Ascending aorta (tissue), 2 donors: Measurements from ENCODE around the gene IRF5. TPM values are rescaled to one million over a fixed set of nuclear protein-coding genes. Genes with fewer than 3 reads are reported as not detected.

Experiments
- DNase-seq, 2 donors: peaks; one replicate each; pipeline ENCODE4 v3.0.0-alpha.2; 2019; ENCODE audit warnings: low spot score in 2 of 2
- H3K27ac ChIP-seq, 2 donors: fragments of 200-600 bp; sonication (generic); one replicate each; pipeline ENCODE4 v1.5.1; 2016 to 2017; ENCODE audit warnings: mild to moderate bottlenecking in 1 of 2
- H3K27me3 ChIP-seq: fragments of 200-600 bp; sonication (generic); one replicate; pipeline ENCODE4 v1.5.1; 2017
- H3K36me3 ChIP-seq, 2 donors: fragments of 200-600 bp; sonication (generic); one replicate each; pipeline ENCODE4 v1.5.1; 2016
- H3K4me1 ChIP-seq, 2 donors: fragments of 200-600 bp; sonication (generic); one replicate each; pipeline ENCODE4 v1.5.1; 2016 to 2017; ENCODE audit warnings: mild to moderate bottlenecking in 1 of 2
- H3K4me3 ChIP-seq, 2 donors: fragments of 200-600 bp; sonication (generic); one replicate each; pipeline ENCODE4 v1.5.1; 2016 to 2017; ENCODE audit warnings: mild to moderate bottlenecking in 1 of 2
- H3K9me3 ChIP-seq, 2 donors: fragments of 200-600 bp; sonication (generic); one replicate each; pipeline ENCODE4 v1.5.1; 2016
- intact Hi-C: fragments of 100-400 bp; cut with DNase I; formaldehyde crosslinking; loops from one replicate; pipeline ENCODE4 v1.15.1; 2023
- total RNA-seq: library from RNA; depleted of rRNA; stranded (reverse); fragments of >200 nt; gene quantifications from one replicate; pipeline ENCODE4 v1.1.0, GENCODE V29; 2016
- TF ChIP-seq, protein P1 (sequence below), 3 experiments: fragments of 200-600 bp in 2 of 3; fragments of 450-650 bp in 1 of 3; sonication (generic) in 2 of 3; IDR thresholded peaks; one replicate each; pipeline ENCODE4 v1.5.1; 2016 to 2019; ENCODE audit warnings: antibody characterized with exemption in 3 of 3, mild to moderate bottlenecking in 1 of 3, moderate library complexity in 1 of 3

The IRF5 gene
- total RNA-seq, 1 donor from 2014 or later, result not detected

GRCh38 chr7:128947854-128948253, 10.1 kb downstream of the IRF5 start:
- Histone ChIP-seq H3K36me3 (peaks cover 8 to 10% of the 10 kb centered on the region in 2 donors), H3K4me1 (no peaks in the 10 kb centered on the region), H3K27me3 (no peaks in the 10 kb centered on the region), H3K9me3 (no peaks in the 10 kb centered on the region), H3K27ac (no peak overlapping the region), H3K4me3 (no peak overlapping the region)
- no peak for DNase-seq
- TF ChIP-seq, protein P1, sequence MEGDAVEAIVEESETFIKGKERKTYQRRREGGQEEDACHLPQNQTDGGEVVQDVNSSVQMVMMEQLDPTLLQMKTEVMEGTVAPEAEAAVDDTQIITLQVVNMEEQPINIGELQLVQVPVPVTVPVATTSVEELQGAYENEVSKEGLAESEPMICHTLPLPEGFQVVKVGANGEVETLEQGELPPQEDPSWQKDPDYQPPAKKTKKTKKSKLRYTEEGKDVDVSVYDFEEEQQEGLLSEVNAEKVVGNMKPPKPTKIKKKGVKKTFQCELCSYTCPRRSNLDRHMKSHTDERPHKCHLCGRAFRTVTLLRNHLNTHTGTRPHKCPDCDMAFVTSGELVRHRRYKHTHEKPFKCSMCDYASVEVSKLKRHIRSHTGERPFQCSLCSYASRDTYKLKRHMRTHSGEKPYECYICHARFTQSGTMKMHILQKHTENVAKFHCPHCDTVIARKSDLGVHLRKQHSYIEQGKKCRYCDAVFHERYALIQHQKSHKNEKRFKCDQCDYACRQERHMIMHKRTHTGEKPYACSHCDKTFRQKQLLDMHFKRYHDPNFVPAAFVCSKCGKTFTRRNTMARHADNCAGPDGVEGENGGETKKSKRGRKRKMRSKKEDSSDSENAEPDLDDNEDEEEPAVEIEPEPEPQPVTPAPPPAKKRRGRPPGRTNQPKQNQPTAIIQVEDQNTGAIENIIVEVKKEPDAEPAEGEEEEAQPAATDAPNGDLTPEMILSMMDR (IDR thresholded peaks at IDR 0.05), result no peak
- intact Hi-C loops, result no loop called here

DNA sequence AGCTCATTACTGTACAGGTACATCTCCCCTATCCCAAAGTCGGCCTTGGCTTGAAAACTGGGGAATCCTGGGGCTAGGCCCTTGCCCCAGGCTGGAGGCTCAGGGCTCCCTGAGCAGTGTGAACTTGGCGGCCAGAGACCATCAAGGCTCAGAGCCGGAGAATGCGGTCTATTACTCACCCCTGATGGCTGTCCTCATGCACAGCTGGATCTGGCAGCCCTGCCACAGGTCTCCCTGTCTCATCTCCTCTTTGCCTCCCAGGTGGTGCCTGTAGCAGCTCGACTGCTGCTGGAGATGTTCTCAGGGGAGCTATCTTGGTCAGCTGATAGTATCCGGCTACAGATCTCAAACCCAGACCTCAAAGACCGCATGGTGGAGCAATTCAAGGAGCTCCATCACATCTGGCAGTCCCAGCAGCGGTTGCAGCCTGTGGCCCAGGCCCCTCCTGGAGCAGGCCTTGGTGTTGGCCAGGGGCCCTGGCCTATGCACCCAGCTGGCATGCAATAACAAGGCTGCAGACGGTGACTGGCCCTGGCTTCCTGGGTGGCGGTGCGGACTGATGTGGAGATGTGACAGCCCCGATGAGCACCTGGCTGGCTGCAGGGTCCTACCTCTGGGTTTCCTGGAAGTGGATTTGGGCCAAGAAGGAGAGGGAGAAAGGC, 10.7 kb downstream of the IRF5 start:
- Histone ChIP-seq H3K27ac (no peak overlapping the region), H3K9me3 (no peaks in the 10 kb centered on the region), H3K4me3 (no peak overlapping the region), H3K36me3 (peaks cover 12 to 14% of the 10 kb centered on the region in 2 donors), H3K27me3 (no peaks in the 10 kb centered on the region), H3K4me1 (no peaks in the 10 kb centered on the region)
- TF ChIP-seq, protein P1 (IDR thresholded peaks at IDR 0.05), result no peak
- intact Hi-C loops, result no loop called here
- no peak for DNase-seq

DNA sequence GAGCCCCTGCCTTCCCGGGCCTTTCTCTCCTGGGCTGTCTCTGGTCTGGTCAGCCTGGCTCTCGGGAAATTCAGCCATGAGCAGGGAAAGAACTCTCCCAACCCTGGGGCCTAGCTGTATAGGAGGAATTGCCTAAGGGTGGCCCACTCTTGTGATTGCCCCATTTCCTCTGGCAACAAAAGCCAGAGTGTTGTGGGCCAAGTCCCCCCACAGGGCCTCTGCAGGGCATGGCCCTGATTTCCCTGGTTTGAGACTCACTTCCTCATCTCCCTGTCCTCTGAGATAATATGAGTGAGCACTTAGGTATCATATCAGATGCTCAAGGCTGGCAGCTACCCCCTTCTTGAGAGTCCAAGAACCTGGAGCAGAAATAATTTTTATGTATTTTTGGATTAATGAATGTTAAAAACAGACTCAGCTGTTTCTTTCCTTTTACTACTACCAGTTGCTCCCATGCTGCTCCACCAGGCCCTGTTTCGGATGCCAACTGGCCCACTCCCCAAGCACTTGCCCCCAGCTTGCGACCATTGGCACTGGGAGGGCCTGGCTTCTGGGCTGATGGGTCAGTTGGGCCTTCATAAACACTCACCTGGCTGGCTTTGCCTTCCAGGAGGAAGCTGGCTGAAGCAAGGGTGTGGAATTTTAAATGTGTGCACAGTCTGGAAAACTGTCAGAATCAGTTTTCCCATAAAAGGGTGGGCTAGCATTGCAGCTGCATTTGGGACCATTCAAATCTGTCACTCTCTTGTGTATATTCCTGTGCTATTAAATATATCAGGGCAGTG, 11.4 kb downstream of the IRF5 start:
- H3K36me3 ChIP-seq, result peaks cover 14 to 19% of the 10 kb centered on the region in 2 donors
- intact Hi-C loops, result no loop called here
- no peak overlapping the region for H3K4me3 ChIP-seq
- no peaks in the 10 kb centered on the region for H3K9me3 ChIP-seq
- TF ChIP-seq, protein P1 (IDR thresholded peaks at IDR 0.05), result no peak
- no peaks in the 10 kb centered on the region for H3K4me1 ChIP-seq
- H3K27me3 ChIP-seq, result no peaks in the 10 kb centered on the region
- no peak for DNase-seq
- H3K27ac ChIP-seq, result no peak overlapping the region

DNA sequence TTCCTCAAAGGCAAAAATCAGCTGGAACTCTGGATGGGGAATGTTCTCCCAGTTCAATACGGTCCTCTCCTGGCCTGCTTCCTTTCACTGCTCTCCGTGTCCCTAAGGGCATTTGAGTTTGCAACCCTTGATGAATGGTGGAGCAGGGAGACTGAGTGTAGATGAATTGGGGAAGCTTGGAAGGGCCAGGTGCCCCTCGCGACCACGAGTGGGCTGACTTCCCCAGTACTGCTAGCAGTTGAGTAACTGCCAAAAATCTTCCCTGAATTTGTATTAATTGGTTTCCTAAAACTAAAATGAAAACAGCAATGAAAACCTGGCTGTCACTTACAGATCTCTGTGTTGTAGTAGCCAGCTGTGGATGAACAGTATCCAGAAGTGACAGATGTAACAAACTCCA, 13.6 kb downstream of the IRF5 start:
- Histone ChIP-seq H3K9me3 (no peaks in the 10 kb centered on the region), H3K4me3 (no peak overlapping the region), H3K27ac (no peak overlapping the region), H3K4me1 (no peaks in the 10 kb centered on the region), H3K36me3 (peaks cover 25 to 38% of the 10 kb centered on the region in 2 donors), H3K27me3 (no peaks in the 10 kb centered on the region)
- TF ChIP-seq, protein P1 (IDR thresholded peaks at IDR 0.05), result no peak
- DNase-seq, result no peak
- intact Hi-C loops, result no loop called here

GRCh38 chr7:128954150-128954549, 16.4 kb downstream of the IRF5 start:
- Histone ChIP-seq H3K36me3 (peaks cover 42 to 66% of the 10 kb centered on the region in 2 donors), H3K27me3 (no peaks in the 10 kb centered on the region), H3K27ac (no peak overlapping the region), H3K4me1 (no peaks in the 10 kb centered on the region), H3K9me3 (no peaks in the 10 kb centered on the region), H3K4me3 (no peak overlapping the region)
- intact Hi-C loops, result no loop called here
- DNase-seq, result no peak
- TF ChIP-seq, protein P1 (IDR thresholded peaks at IDR 0.05), result no peak
